ENCODE results near the gene G2E3.
"Not testable (repeated sequence)": the region's sequence is repeated elsewhere in the genome, so short reads cannot be mapped to it uniquely, and the experiment has no call there.

G2E3 gene

GRCh38 chr14:30597504-30597903 is 38.5 kb downstream of the G2E3 start:
- H4K20me1 ChIP-seq (ENCODE audit: insufficient read depth, low read length), result no peaks in the 10 kb centered on the region
- no peaks in the 10 kb centered on the region for H3K79me2 ChIP-seq (ENCODE audit: insufficient read depth, low read length)
- ATAC-seq (ENCODE audit: insufficient read depth, low read depth) (no peak), DNase-seq (no peak)
- H3K9ac ChIP-seq (ENCODE audit: low read depth, low read length), result no peak overlapping the region
- no peak for TF ChIP-seq EZH2 (IDR thresholded peaks at IDR 0.05; ENCODE audit: borderline replicate concordance, low read depth, low read length, severe bottlenecking)
- TF ChIP-seq, protein P1, sequence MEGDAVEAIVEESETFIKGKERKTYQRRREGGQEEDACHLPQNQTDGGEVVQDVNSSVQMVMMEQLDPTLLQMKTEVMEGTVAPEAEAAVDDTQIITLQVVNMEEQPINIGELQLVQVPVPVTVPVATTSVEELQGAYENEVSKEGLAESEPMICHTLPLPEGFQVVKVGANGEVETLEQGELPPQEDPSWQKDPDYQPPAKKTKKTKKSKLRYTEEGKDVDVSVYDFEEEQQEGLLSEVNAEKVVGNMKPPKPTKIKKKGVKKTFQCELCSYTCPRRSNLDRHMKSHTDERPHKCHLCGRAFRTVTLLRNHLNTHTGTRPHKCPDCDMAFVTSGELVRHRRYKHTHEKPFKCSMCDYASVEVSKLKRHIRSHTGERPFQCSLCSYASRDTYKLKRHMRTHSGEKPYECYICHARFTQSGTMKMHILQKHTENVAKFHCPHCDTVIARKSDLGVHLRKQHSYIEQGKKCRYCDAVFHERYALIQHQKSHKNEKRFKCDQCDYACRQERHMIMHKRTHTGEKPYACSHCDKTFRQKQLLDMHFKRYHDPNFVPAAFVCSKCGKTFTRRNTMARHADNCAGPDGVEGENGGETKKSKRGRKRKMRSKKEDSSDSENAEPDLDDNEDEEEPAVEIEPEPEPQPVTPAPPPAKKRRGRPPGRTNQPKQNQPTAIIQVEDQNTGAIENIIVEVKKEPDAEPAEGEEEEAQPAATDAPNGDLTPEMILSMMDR (IDR thresholded peaks at IDR 0.05; ENCODE audit: borderline replicate concordance, extremely low read depth, low read length, poor library complexity, severe bottlenecking), result no peak
- no peaks in the 10 kb centered on the region for H3K27me3 ChIP-seq (ENCODE audit: insufficient read depth, low read length, poor library complexity)
- H3K36me3 ChIP-seq (ENCODE audit: insufficient read depth, low read length), result peaks cover 67% of the 10 kb centered on the region
- no peak overlapping the region for H3K4me2 ChIP-seq (ENCODE audit: insufficient read depth, low read length)
- H3K4me3 ChIP-seq (ENCODE audit: low read depth in 1 of 2, low read length in 2 of 2), result no peak overlapping the region
- no peaks in the 10 kb centered on the region for H3K4me1 ChIP-seq (ENCODE audit: insufficient read depth, low read length)
- no peaks in the 10 kb centered on the region for H3K9me3 ChIP-seq (ENCODE audit: insufficient read depth, low read length, severe bottlenecking)
- H3K27ac ChIP-seq (ENCODE audit: low read length), result no peak overlapping the region
- H2AFZ ChIP-seq (ENCODE audit: low read depth, low read length), result no peak overlapping the region

DNA sequence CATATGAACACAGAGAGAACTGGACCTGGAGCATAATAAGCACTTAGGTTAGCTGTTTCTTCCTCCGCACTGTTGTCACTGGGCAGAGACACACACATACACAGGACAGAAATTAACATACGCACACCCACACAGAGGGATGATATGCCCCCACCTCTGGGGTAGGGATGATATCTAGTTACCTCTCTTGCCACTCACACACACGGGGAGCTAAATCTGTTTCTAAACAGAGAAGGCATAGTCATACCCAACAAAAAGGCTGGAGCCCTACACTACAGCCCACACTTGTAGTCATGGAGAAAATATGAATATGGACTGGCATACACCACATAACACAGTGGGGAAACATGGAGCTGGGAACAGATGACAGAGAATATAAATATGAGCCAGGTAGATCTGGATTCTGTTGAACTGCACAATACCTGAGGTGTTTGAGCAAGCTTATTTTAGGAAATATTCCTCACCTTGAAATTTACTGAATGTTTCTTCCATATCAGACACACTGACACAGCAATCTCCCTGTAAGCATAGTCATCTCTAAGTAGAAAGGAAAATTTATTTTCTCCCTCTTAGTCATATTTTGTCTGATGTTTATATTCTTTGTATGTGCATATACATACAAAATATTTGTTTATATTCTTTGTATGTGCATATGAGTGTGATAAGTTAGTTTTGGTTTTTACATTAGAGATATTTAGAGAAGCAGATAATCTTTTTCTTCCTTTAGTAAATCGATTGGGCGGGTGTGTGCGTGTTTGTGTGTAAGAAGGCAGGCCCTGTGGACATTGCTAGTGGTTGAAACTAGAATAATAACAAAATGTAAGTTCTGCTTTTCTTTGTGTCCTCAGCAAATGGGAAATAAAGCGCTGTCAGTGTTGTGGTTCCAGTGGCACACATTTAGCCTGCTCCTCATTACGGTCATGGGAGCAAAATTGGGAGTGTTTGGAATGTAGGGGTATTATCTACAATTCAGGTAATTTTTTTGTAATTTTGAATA is 42.3 kb downstream of the G2E3 start:
- Histone ChIP-seq H3K9ac (ENCODE audit: low read depth, low read length) (no peak overlapping the region), H3K79me2 (ENCODE audit: insufficient read depth, low read length) (no peaks in the 10 kb centered on the region), H3K36me3 (ENCODE audit: insufficient read depth, low read length) (peaks cover 87% of the 10 kb centered on the region)

GRCh38 chr14:30603402-30603801 is 44.4 kb downstream of the G2E3 start:
- Histone ChIP-seq H3K27me3 (ENCODE audit: insufficient read depth, low read length, poor library complexity) (no peaks in the 10 kb centered on the region), H3K4me1 (ENCODE audit: insufficient read depth, low read length) (no peaks in the 10 kb centered on the region), H3K9me3 (ENCODE audit: insufficient read depth, low read length, severe bottlenecking) (no peaks in the 10 kb centered on the region), H3K4me3 (ENCODE audit: low read depth in 1 of 2, low read length in 2 of 2) (no peak overlapping the region), H2AFZ (ENCODE audit: low read depth, low read length) (no peak overlapping the region), H4K20me1 (ENCODE audit: insufficient read depth, low read length) (no peaks in the 10 kb centered on the region), H3K4me2 (ENCODE audit: insufficient read depth, low read length) (no peak overlapping the region), H3K36me3 (ENCODE audit: insufficient read depth, low read length) (peaks cover 88% of the 10 kb centered on the region), H3K79me2 (ENCODE audit: insufficient read depth, low read length) (no peaks in the 10 kb centered on the region), H3K9ac (ENCODE audit: low read depth, low read length) (no peak overlapping the region), H3K27ac (ENCODE audit: low read length) (no peak overlapping the region)
- no peak for TF ChIP-seq EZH2 (IDR thresholded peaks at IDR 0.05; ENCODE audit: borderline replicate concordance, low read depth, low read length, severe bottlenecking)
- TF ChIP-seq, protein P1 (IDR thresholded peaks at IDR 0.05; ENCODE audit: borderline replicate concordance, extremely low read depth, low read length, poor library complexity, severe bottlenecking), result no peak
- DNase-seq (no peak), ATAC-seq (ENCODE audit: insufficient read depth, low read depth) (no peak)

More for the DNA sequence above, 42.3 kb downstream of the G2E3 start:
- Histone ChIP-seq H3K27ac (ENCODE audit: low read length) (no peak overlapping the region), H2AFZ (ENCODE audit: low read depth, low read length) (no peak overlapping the region), H3K9me3 (ENCODE audit: insufficient read depth, low read length, severe bottlenecking) (no peaks in the 10 kb centered on the region), H3K4me1 (ENCODE audit: insufficient read depth, low read length) (no peaks in the 10 kb centered on the region), H3K27me3 (ENCODE audit: insufficient read depth, low read length, poor library complexity) (no peaks in the 10 kb centered on the region), H3K4me2 (ENCODE audit: insufficient read depth, low read length) (no peak overlapping the region), H3K4me3 (ENCODE audit: low read depth in 1 of 2, low read length in 2 of 2) (no peak overlapping the region), H4K20me1 (ENCODE audit: insufficient read depth, low read length) (no peaks in the 10 kb centered on the region)
- DNase-seq, result no peak
- ATAC-seq (ENCODE audit: insufficient read depth, low read depth), result no peak
- no peak for TF ChIP-seq EZH2 (IDR thresholded peaks at IDR 0.05; ENCODE audit: borderline replicate concordance, low read depth, low read length, severe bottlenecking)
- TF ChIP-seq, protein P1 (IDR thresholded peaks at IDR 0.05; ENCODE audit: borderline replicate concordance, extremely low read depth, low read length, poor library complexity, severe bottlenecking), result no peak

DNA sequence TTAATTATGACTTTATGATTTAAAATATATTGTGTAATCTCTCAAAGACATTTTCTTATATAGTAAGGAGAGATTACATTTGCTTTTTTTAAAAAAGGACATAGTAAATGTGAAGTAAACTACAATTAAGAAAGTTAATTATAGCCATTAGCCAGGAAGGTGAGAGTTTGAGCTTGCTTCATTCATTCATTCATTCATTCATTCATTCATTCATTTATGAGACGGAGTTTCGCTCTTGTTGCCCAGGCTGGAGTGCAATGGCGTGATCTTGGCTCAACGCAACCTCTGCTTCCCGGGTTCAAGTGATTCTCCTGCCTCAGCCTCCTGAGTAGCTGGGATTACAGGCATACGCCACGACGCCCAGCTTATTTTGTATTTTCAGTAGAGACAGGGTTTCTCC is 45.7 kb downstream of the G2E3 start:
- not testable (repeated sequence) for H3K4me3 ChIP-seq (ENCODE audit: low read depth in 1 of 2, low read length in 2 of 2); DNase-seq; H3K9me3 ChIP-seq (ENCODE audit: insufficient read depth, low read length, severe bottlenecking); H2AFZ ChIP-seq (ENCODE audit: low read depth, low read length); H3K27ac ChIP-seq (ENCODE audit: low read length); H3K4me1 ChIP-seq (ENCODE audit: insufficient read depth, low read length); H3K79me2 ChIP-seq (ENCODE audit: insufficient read depth, low read length); ATAC-seq (ENCODE audit: insufficient read depth, low read depth); H3K9ac ChIP-seq (ENCODE audit: low read depth, low read length); H3K4me2 ChIP-seq (ENCODE audit: insufficient read depth, low read length); H4K20me1 ChIP-seq (ENCODE audit: insufficient read depth, low read length); H3K27me3 ChIP-seq (ENCODE audit: insufficient read depth, low read length, poor library complexity)
- H3K36me3 ChIP-seq (ENCODE audit: insufficient read depth, low read length), result peaks cover 85% of the 10 kb centered on the region
